ENCODE results near the gene CERS4.
"Not testable (repeated sequence)": the region's sequence is repeated elsewhere in the genome, so short reads cannot be mapped to it uniquely, and the experiment has no call there.

The CERS4 gene

DNA sequence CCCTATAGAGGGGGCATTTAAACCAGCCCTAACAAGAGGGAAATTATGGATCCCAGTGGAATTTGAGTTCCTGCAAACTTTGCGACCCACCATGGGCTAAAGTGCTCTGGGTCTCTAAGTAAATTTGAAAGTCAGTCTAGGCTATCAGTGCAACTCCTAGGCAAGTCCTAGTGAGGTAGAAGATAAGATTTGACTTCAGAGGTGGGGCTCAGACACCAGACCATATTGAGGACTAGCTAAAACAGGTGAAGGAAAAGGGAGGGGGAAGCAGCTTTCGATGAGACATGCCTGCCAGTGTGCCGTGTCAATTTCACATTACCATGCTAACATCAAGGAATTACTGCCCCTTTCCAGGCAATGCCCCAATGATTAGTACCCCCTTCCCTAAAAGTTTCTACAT lies 60.6 kb downstream of the CERS4 start:
- DNase-seq = no peak

DNA sequence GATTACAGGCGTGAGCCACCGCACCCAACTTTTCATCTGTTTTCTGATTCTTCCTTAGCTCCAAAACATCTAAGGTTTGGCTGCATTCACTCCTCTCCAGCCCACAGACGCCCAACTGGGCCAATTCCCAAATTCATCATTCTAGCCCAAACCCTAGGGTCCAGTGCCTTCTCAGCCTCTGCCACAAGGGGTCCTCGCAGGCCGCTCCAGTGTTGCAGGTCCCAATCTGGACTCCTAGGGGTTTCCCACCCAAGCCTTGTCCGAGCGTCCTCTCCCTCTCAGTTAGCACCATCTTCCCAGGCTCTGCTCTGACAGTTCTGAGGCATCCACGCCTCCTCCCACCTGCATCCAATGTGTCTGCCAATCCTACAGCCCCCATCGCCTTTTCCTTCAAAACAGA lies 67.3 kb downstream of the CERS4 start:
- DNase-seq = not testable (repeated sequence)

DNA sequence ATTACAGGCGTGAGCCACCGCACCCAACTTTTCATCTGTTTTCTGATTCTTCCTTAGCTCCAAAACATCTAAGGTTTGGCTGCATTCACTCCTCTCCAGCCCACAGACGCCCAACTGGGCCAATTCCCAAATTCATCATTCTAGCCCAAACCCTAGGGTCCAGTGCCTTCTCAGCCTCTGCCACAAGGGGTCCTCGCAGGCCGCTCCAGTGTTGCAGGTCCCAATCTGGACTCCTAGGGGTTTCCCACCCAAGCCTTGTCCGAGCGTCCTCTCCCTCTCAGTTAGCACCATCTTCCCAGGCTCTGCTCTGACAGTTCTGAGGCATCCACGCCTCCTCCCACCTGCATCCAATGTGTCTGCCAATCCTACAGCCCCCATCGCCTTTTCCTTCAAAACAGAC lies 82.2 kb downstream of the CERS4 start:
- not testable (repeated sequence) for DNase-seq

DNA sequence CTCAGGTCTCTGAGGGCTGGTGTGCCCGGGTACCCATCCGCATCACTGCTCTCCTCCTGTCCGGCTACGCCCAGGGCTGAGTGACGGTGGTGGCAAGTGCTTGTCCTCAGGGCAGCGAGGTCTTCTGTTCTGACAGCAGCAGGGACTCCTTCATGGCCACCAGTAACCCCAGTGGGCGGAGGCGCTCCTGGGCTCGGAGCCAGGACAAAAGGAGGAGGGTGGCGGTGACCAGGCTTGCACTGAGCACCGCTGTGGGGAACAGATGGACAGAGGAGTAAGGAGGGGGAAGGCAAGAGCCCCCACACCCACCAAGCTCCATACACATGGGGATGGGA lies 93.2 kb downstream of the CERS4 start:
- DNase-seq = peak; percentile 1

DNA sequence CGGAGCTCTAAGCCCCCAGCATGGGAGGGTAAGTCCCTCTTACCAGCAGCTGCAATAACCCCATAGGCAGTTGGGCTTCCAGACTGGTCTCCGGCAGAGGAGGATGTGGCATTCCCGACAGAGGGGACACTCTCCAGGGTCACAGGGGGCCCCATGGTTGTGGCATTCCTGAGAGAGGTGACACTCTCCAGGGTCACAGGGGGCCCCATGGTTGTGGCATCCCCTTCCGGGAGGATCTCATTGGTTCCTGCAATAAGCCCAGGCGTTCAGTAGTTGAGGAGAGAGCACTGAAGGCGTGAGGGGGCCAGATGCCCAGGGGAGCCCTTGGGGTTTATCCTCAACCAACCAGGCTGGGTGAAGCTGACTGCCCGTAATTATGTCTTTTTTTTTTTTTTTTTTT lies 93.6 kb downstream of the CERS4 start:
- no peak for DNase-seq

DNA sequence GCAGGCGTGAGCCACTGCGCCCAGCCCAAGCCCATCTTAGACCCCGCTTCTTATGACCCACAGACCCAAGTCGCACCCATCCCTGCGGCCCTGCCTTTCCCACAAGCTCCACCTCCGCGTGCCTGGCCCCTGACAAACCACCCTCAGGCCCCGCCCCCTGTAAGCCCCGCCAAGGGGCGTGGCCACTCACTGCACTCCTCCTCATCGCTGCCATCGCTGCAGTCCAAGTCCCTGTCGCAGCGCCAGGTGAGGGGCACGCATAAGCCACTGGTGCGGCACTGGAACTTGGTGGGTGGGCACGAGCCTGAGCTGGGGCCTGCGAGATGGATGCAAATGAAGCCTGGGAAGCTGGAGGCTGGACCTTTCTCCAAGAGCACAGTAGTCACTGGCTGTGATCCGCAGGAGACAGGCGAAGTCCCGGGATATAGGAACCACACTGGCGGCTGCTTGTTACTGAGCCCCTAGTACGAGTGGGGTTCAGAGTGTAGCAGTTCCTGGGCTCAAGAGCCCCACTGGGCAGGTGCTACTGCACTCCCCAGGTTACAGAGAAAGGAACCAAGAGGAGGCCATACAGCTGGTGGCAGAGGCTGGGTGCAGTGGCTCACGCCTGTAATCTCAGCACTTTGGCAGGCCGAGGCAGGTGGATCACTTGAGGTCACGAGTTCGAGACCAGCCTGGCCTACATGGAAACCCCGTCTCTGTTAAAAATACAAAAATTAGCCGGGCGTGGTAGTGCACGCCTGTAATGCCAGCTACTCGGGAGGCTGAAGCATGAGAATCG lies 95.9 kb downstream of the CERS4 start:
- DNase-seq = peak; percentile 63

DNA sequence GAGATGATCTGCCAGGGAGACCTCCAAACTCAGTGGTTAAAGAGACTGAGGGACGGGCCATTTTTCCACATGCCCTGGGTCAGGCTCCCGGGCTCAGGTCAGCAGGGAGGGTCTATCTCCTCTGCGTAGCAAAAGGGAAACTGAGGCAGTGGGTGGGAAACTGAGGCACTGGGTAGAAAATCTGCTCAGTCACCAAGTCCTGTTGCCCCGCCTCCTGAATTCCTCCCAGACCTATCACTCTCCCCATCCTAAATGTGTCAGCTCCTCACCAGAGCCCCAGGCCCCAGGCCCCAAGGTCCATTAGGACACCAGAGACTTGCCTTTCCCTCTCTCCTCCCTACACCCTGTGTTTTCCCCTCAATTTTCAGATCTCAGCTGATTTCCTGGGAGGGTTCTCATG lies 96.6 kb downstream of the CERS4 start:
- peak; percentile 2 for DNase-seq

DNA sequence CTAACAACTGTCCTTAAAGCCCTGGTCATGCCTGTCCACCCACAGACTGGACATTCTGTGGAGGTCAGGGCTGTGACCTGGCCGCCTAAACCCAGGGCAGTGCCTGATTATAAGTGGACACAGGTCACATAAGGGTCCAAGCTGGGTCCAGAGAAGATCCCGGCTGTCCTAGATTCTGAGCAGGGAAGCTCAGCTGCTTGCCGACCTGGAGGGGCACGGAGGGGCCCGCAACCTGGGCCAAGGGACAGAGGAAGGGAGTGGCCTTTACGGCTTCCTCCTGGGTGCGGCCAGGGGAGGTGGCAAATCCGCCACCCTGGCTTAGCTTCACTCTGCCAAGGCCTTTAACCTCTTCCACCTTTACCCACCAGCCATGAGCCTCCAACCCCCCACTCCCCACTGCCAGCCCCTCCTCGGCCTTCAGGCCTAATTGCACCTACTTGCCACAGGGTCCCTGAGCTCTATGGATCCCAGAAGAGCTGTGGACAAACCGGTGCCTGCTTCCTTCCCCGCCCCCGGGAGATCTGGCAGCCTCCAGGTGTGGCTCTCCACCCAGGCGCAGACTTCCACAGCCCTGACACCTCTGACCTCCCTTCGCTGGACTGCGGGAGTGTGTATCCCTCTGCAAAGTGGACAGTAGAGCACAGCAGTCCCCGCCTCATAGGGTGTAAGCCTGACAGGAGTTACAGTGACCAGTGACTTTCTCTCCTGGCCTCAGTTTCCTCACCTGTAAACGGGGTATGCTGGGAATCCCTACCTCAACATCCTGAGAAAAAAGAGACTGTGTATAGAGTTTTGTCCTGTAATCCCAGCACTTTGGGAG lies 97.3 kb downstream of the CERS4 start:
- DNase-seq = peak; percentile 3

DNA sequence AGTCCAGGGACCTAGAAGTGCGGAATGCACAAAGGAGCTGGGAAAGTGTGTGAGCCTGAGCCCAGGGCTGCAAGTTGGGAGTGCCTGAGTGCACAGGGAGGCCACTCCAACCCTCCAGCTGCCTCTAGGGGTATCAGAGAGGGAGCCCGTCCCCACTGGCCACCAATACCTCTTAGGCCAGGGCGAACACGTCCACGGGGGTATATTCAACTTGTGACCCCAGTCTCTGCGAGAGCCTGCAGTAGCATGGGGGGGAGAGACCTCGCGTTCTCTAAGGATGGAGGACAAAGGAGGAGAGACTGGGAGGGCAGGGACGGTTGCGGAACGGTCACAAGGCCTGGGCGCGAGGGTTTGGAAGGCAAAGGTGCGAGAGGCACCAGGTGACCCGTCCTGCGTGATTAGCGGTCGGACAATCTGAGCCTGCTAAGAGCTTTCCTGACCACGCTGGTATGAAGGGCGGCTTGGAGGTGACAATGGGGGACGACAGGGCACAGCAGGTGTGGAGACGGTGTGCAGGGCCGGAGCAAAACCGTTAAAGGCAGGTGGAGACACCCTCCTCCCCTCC lies 98.3 kb downstream of the CERS4 start:
- peak; percentile 16 for DNase-seq

DNA sequence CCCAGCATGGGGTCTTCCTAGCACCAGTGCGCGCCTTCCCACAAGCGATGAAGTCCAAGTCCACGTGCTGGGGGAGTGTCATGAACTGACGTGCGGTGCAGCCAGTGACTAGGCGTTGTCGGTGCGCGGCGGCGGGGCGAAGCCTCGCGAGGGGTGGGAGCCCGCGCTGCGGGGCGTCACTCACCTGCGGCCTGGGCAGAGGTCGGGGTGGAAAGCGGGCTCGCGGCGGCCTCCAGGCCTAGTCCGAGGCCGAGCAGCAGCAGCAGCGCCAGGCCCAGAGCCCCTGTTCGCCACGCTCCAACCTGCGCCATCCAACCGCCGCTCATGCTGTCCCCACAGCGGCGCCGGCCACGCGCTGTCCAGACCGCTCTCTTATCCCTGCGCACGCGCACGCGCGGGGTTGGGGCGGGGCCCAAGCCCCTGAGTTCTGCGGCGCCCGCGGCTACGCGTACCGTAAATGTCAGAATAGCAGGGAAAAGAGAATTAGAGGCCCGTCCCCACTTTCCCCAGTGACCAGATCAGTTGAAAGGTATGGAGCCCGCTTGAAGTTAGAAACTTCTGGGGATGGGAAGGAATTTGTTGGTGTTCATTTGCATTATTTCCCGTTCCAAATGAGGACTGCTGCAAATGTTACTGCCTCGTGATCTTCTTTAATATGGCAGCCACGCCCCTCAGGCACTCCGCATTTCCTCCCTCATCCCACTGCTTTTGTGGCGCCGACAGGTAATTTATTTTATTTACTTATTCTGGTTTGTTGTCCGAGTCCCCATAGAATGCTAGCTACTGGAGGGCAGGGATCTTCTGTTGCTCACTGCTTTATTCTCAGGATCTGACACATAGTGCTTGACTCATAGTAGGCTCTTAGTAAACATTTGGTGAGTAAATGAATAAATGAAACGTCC lies 99.0 kb downstream of the CERS4 start, which contains the start of gene CD320:
CD320 (minus strand) TSS at position 394 of the 902 bp plus-strand sequence; CDS start at position 326, 68 bp downstream.
- DNase-seq = peak; percentile 92

DNA sequence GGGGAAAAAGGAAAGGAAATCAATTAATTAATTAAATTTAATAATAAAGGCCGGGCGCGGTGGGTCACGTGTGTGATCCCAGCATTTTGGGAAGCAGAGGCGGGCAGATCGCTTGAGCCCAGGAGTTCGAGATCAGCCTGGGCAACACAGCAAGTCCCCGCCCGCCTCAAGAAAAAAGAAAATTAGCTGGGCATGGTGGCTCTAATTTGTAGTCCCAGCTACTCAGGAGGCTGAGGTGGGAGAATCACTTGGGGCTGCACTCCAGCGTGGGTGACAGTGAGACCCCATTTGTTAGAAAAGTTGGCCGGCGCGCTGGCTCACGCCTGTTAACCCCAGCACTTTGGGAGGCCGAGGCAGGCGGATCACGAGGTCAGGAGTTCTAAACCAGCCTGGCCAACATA lies 99.7 kb downstream of the CERS4 start:
- DNase-seq = peak; percentile 2

DNA sequence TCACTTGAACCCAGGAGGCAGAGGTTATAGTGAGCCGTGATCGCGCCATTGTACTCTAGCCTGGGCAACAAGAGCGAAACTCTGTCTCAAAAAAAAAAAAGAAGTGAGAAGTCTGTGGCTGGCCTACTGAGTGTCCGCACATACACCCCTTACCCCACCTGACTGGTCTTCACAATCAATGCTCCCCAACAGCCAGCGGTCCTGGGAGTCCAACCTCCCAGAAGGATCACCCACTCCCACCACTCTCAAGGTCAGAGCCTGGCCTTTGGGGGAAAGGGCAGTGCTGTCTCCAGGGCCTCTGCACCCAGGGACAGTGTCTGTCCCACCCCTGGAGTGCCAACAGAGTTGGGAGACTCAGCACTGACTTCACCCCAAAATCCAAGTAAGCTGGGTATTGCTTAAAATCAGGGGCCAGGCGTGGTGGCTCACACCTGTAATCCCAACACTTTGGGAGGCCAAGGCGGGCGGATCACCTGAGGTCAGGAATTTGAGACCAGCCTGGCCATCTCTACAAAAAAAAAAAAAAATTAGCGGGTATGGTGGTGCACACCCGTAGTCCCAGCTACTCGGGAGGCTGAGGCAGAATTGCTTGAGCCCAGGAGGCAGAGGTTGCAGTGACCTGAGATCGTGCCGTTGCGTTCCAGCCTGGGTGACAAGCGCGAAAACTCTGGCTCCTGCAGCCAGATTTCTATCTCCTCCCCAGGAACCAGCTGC lies 101.3 kb downstream of the CERS4 start:
- no peak for DNase-seq

DNA sequence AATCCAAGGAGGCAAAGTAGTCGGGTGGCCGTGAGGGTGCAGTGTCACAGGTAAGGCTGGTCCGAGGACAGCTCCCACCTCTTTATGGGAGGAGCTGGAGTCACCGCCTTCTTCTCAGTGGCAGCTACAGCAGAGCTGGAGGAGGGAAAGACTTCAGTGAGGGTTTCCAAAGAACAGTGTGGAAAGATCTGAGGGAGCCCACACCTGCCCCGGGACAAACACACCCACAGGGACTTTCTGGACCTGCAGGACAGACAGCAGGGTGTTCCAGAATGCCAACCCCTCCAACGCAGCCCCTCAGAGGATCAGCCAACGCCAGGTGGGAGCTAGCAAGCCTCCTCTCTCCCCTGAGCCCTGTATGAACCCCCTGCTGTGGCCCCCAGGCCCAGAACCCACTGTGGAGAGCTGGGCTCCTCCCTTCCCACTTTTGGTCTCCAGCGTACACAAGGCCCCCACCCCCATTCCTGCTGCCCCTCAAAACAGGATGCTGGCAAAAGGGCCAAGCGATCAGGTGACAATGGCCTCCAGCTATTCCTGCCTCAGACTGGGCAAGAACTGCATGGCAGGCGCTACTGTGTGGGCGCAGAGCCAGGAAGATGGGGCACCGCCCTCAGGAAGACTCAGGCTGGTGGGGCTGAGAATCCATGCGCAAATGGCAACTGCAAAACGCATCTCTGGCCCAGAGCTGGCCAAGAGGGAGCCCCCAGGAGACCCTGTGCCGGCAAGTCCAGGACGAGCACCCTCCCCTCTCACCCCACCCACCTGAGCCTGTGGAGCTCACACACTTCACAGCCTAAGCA lies 102.5 kb downstream of the CERS4 start:
- no peak for DNase-seq
